AG04449 (cell line): ENCODE data around the gene AFF3.
A peak's percentile ranks its signal among the peaks of the same experiment; 100 is the strongest.
"Not testable (repeated sequence)": the region's sequence is repeated elsewhere in the genome, so short reads cannot be mapped to it uniquely, and the experiment has no call there.

ENCODE experiments used
- CTCF ChIA-PET: fragments of 350-600 bp; formaldehyde crosslinking; extraction: SDS; loops from one replicate; lab custom pipeline; 2021; ENCODE audit warnings: antibody characterized with exemption; lab: Yijun Ruan, JAX
- POLR2A ChIA-PET: fragments of 400-600, 350-600 bp; formaldehyde crosslinking; extraction: SDS; loops from one replicate; lab custom pipeline; 2020; ENCODE audit warnings: antibody characterized with exemption, inconsistent platforms; lab: Yijun Ruan, JAX
- DNase-seq: peaks from one replicate; pipeline ENCODE4 v3.0.0-alpha.2; 2010; ENCODE audit warnings: low read depth, low spot score
- H3K4me3 ChIP-seq: 2 replicates; pipeline ENCODE4 v1.5.1; 2011; ENCODE audit warnings: low read depth, mild to moderate bottlenecking, control low read depth, low read length
- CTCF ChIP-seq: IDR thresholded peaks from one replicate; pipeline ENCODE4 v1.5.1; 2011; ENCODE audit warnings: mild to moderate bottlenecking, moderate library complexity, low read length, control low read depth, inconsistent platforms; ENCODE audit not compliant: insufficient read depth; ENCODE audit errors: missing control alignments

Gene AFF3

GRCh38 chr2:99933894-99934650 is 208.3 kb downstream of the AFF3 start:
- ChIA-PET POLR2A (no interaction called here), CTCF (interaction anchor here (1.0 kb wide), 1 partner anchor 9 kb away, joined by 3 read pairs; no protein-coding TSS in a partner anchor)
- TF ChIP-seq CTCF, result no peak
- no peak for DNase-seq
- no peak overlapping the region for H3K4me3 ChIP-seq

GRCh38 chr2:99933491-99933890 is 208.9 kb downstream of the AFF3 start:
- CTCF ChIA-PET, result interaction anchor here (1.0 kb wide), 1 partner anchor 9 kb away, joined by 3 read pairs; no protein-coding TSS in a partner anchor
- H3K4me3 ChIP-seq, POLR2A ChIA-PET, DNase-seq: not testable (repeated sequence)

- ChIA-PET POLR2A (no interaction called here), CTCF (interaction anchor here (1.2 kb wide), 1 partner anchor 204 kb away, joined by 3 read pairs; no protein-coding TSS in a partner anchor)
- no peak for TF ChIP-seq CTCF
Observed at GRCh38 chr2:99928470-99929053, 213.8 kb downstream of the AFF3 start.

GRCh38 chr2:99927690-99928207 is 214.6 kb downstream of the AFF3 start:
- H3K4me3 ChIP-seq, DNase-seq, POLR2A ChIA-PET: not testable (repeated sequence)
- CTCF ChIA-PET, result interaction anchor here (1.2 kb wide), 1 partner anchor 203 kb away, joined by 3 read pairs; no protein-coding TSS in a partner anchor

More at GRCh38 chr2:99928470-99929053, 213.8 kb downstream of the AFF3 start:
- DNase-seq, result no peak
- no peak overlapping the region for H3K4me3 ChIP-seq

- POLR2A ChIA-PET, result no interaction called here
- H3K4me3 ChIP-seq, result no peak overlapping the region
- TF ChIP-seq CTCF, result no peak
- CTCF ChIA-PET, result interaction anchor here (0.8 kb wide), 1 partner anchor 12 kb away, joined by 3 read pairs; no protein-coding TSS in a partner anchor
- peak; percentile 24 for DNase-seq
Observed at GRCh38 chr2:99926986-99927385, 215.4 kb downstream of the AFF3 start.

- no peak for TF ChIP-seq CTCF
- ChIA-PET CTCF (interaction anchor here (0.7 to 1.2 kb wide), 3 partner anchors 13 to 336 kb away, joined by 3 to 5 read pairs (median 3); no protein-coding TSS in a partner anchor), POLR2A (no interaction called here)
- no peak for DNase-seq
- H3K4me3 ChIP-seq, result no peak overlapping the region
Observed at GRCh38 chr2:99925960-99926359, 216.4 kb downstream of the AFF3 start.

GRCh38 chr2:99922664-99923063 is 219.7 kb downstream of the AFF3 start:
- TF ChIP-seq CTCF, result no peak
- ChIA-PET POLR2A (no interaction called here), CTCF (interaction anchor here (1.1 kb wide), 1 partner anchor 10 kb away, joined by 3 read pairs; no protein-coding TSS in a partner anchor)
- no peak for DNase-seq
- H3K4me3 ChIP-seq, result no peak overlapping the region
